OCI-LY1 (cell line): ENCODE data around the gene CTDSPL2.
"Not testable (repeated sequence)": the region's sequence is repeated elsewhere in the genome, so short reads cannot be mapped to it uniquely, and the experiment has no call there.

ENCODE experiments used
- EZH2 ChIP-seq: fragments of 200-600 bp; sonication (generic), shearing (Covaris generic); IDR thresholded peaks from 2 replicates; pipeline ENCODE4 v1.8.0; 2017; ENCODE audit warnings: borderline replicate concordance, mixed run types, mild to moderate bottlenecking, antibody characterized with exemption, low read length, moderate library complexity, mixed read lengths
- TF ChIP-seq, protein P1 (sequence below): fragments of 200-600 bp; sonication (generic), shearing (Covaris generic); IDR thresholded peaks from 2 replicates; pipeline ENCODE4 v1.5.1; 2017; ENCODE audit warnings: mild to moderate bottlenecking, antibody characterized with exemption, low read length, moderate library complexity, mixed read lengths

DNA sequence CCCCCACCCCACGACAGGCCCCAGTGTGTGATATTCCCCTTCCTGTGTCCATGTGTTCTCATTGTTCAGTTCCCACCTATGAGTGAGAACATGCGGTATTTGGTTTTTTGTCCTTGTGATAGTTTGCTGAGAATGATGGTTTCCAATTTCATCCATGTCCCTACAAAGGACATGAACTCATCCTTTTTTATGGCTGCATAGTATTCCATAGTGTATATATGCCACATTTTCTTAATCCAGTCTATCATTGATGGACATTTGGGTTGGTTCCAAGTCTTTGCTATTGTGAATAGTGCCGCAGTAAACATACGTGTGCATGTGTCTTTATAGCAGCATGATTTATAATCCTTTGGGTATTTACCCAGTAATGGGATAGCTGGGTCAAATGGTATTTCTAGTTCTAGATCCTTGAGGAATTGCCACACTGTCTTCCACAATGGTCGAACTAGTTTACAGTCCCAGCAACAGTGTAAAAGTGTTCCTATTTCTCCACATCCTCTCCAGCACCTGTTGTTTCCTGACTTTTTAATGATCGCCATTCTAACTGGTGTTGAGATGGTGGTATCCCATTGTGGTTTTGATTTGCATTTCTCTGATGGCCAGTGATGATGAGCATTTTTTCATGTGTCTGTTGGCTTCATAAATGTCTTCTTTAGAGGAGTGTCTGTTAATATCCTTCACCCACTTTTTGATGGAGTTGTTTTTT is 26.3 kb downstream of the CTDSPL2 start:
- not testable (repeated sequence) for TF ChIP-seq EZH2
- TF ChIP-seq, protein P1, sequence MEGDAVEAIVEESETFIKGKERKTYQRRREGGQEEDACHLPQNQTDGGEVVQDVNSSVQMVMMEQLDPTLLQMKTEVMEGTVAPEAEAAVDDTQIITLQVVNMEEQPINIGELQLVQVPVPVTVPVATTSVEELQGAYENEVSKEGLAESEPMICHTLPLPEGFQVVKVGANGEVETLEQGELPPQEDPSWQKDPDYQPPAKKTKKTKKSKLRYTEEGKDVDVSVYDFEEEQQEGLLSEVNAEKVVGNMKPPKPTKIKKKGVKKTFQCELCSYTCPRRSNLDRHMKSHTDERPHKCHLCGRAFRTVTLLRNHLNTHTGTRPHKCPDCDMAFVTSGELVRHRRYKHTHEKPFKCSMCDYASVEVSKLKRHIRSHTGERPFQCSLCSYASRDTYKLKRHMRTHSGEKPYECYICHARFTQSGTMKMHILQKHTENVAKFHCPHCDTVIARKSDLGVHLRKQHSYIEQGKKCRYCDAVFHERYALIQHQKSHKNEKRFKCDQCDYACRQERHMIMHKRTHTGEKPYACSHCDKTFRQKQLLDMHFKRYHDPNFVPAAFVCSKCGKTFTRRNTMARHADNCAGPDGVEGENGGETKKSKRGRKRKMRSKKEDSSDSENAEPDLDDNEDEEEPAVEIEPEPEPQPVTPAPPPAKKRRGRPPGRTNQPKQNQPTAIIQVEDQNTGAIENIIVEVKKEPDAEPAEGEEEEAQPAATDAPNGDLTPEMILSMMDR = not testable (repeated sequence)
